ENCODE results near the gene GAPDH. TPM values are rescaled to one million over a fixed set of nuclear protein-coding genes. Genes with fewer than 3 reads are reported as not detected.

The GAPDH gene
- total RNA-seq, 5 donors from 2014 or later (not counting 1 experiment from before 2014, with no cell fraction given): 500 to 643 (median 605) TPM

DNA sequence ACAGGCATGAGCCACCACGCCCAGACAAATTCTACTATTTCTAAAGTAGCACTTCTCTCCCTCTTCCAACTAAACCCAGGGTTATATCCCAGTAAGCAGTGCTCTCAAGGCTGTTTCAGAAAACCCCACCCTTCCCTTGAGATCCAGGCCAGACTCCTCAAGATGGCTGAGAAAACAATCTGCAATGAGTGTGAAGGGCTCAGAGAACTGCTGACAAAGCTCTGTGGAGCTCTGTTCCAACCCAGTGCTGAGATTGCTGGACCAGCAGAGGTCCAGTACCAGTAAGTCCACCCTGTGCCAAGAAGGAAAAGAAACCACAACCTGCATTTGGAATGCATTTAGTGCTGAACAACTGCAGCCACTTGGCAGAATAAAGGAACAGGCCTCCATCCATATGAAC lies 25.2 kb downstream of the GAPDH start:
- Mint-ChIP-seq H3K4me1 (peaks cover 20 to 40% (median 33%) of the 10 kb centered on the region in 3 donors), H3K4me3 (no peak overlapping the region), H3K36me3 (peaks cover 36% of the 10 kb centered on the region), H3K27me3 (no peaks in the 10 kb centered on the region), H3K27ac (peak overlapping the region in 1 of 2 donors; percentile 56), H3K9me3 (no peaks in the 10 kb centered on the region)
- WGBS (ENCODE audit: insufficient coverage): 60% methylated on average over 1 of the region's 1 CpG
- Histone ChIP-seq H3K36me3 (ENCODE audit: control insufficient read depth in 2 of 2, extremely low read depth in 1 of 2, insufficient read depth in 1 of 2, low read length in 1 of 2) (peaks cover 5 to 55% of the 10 kb centered on the region in 2 donors), H3K27me3 (replicated peaks in 1 of 2; ENCODE audit: control insufficient read depth in 2 of 2, extremely low read depth in 1 of 2, insufficient read depth in 2 of 2, low read length in 1 of 2) (no peaks in the 10 kb centered on the region), H3K9me3 (no peaks in the 10 kb centered on the region), H3K4me3 (ENCODE audit: control insufficient read depth in 1 of 2, extremely low read depth in 1 of 2, low read length in 1 of 2) (no peak overlapping the region), H3K4me1 (ENCODE audit: control insufficient read depth in 1 of 2, extremely low read depth in 1 of 2, insufficient read depth in 2 of 2, low read length in 2 of 2) (peaks cover 6 to 40% of the 10 kb centered on the region in 2 experiments), H3K27ac (ENCODE audit: low read length) (no peak overlapping the region)
- ATAC-seq (replicated peaks in 1 of 4): no peak
- POLR2A ChIA-PET: interaction anchor here in 1 of 2 donors (0.5 kb wide), 1 partner anchor 98 kb away, joined by 5 read pairs; no protein-coding TSS in a partner anchor
- no peak for DNase-seq
- CTCF ChIA-PET: interaction anchor here in 1 of 2 donors (0.6 to 0.8 kb wide), 2 partner anchors 91 to 164 kb away, joined by 3 to 5 read pairs; partner anchors contain the start of gene COPS7A

GRCh38 chr12:6560501-6561205 lies 26.3 kb downstream of the GAPDH start:
- Mint-ChIP-seq H3K27ac (no peak overlapping the region), H3K9me3 (no peaks in the 10 kb centered on the region), H3K4me1 (peaks cover 21 to 37% (median 33%) of the 10 kb centered on the region in 3 donors), H3K27me3 (no peaks in the 10 kb centered on the region), H3K36me3 (peaks cover 41% of the 10 kb centered on the region), H3K4me3 (no peak overlapping the region)
- Histone ChIP-seq H3K4me3 (ENCODE audit: control insufficient read depth in 1 of 2, extremely low read depth in 1 of 2, low read length in 1 of 2) (no peak overlapping the region), H3K27ac (ENCODE audit: low read length) (no peak overlapping the region), H3K4me1 (ENCODE audit: control insufficient read depth in 1 of 2, extremely low read depth in 1 of 2, insufficient read depth in 2 of 2, low read length in 2 of 2) (peaks cover 0 to 33% of the 10 kb centered on the region in 2 experiments), H3K36me3 (ENCODE audit: control insufficient read depth in 2 of 2, extremely low read depth in 1 of 2, insufficient read depth in 1 of 2, low read length in 1 of 2) (peaks cover 5 to 64% of the 10 kb centered on the region in 2 donors), H3K9me3 (no peaks in the 10 kb centered on the region), H3K27me3 (replicated peaks in 1 of 2; ENCODE audit: control insufficient read depth in 2 of 2, extremely low read depth in 1 of 2, insufficient read depth in 2 of 2, low read length in 1 of 2) (no peaks in the 10 kb centered on the region)
- ATAC-seq (replicated peaks in 1 of 4) (no peak), DNase-seq (no peak)
- WGBS (ENCODE audit: insufficient coverage): 96% methylated on average over 11 of the region's 13 CpGs
- CTCF ChIA-PET: interaction anchor here in 1 of 2 donors (0.6 kb wide), 1 partner anchor 114 kb away, joined by 3 read pairs; no protein-coding TSS in a partner anchor
- POLR2A ChIA-PET: no interaction called here

- no peak for ATAC-seq (replicated peaks in 1 of 4)
- WGBS (ENCODE audit: insufficient coverage): 97% methylated on average over 6 of the region's 10 CpGs
- H3K9me3 ChIP-seq: no peaks in the 10 kb centered on the region
- Mint-ChIP-seq H3K9me3 (no peaks in the 10 kb centered on the region), H3K4me3 (no peak overlapping the region), H3K36me3 (peaks cover 53% of the 10 kb centered on the region), H3K27ac (peak overlapping the region in 1 of 2 donors; percentile 40), H3K4me1 (peaks cover 36 to 44% (median 41%) of the 10 kb centered on the region in 3 donors), H3K27me3 (no peaks in the 10 kb centered on the region)
- POLR2A ChIA-PET: no interaction called here
- no peaks in the 10 kb centered on the region for H3K27me3 ChIP-seq (replicated peaks in 1 of 2; ENCODE audit: control insufficient read depth in 2 of 2, extremely low read depth in 1 of 2, insufficient read depth in 2 of 2, low read length in 1 of 2)
- H3K4me3 ChIP-seq (ENCODE audit: control insufficient read depth in 1 of 2, extremely low read depth in 1 of 2, low read length in 1 of 2): no peak overlapping the region
- peaks cover 5 to 73% of the 10 kb centered on the region in 2 donors for H3K36me3 ChIP-seq (ENCODE audit: control insufficient read depth in 2 of 2, extremely low read depth in 1 of 2, insufficient read depth in 1 of 2, low read length in 1 of 2)
- peaks cover 7 to 31% of the 10 kb centered on the region in 2 experiments for H3K4me1 ChIP-seq (ENCODE audit: control insufficient read depth in 1 of 2, extremely low read depth in 1 of 2, insufficient read depth in 2 of 2, low read length in 2 of 2)
- no peak overlapping the region for H3K27ac ChIP-seq (ENCODE audit: low read length)
- no peak for DNase-seq
- CTCF ChIA-PET: interaction anchor here (0.7 to 1.6 kb wide), 9 partner anchors 9 to 120 kb away, joined by 3 to 5 read pairs (median 4); no protein-coding TSS in a partner anchor
These were observed 28.6 kb downstream of the GAPDH start for GRCh38 chr12:6562881-6563280.

- peak overlapping the region; percentile 6 to 70 for H3K27ac Mint-ChIP-seq
- DNase-seq (peak in 34 of 35 experiments; percentile 25 to 82 (median 56)), ATAC-seq (replicated peaks in 1 of 4) (peak in 1 of 4 experiments; percentile 25)
- peaks cover 40 to 45% (median 42%) of the 10 kb centered on the region in 3 donors for H3K4me1 Mint-ChIP-seq
- H3K27me3 Mint-ChIP-seq: no peaks in the 10 kb centered on the region
- Histone ChIP-seq H3K9me3 (no peaks in the 10 kb centered on the region), H3K4me1 (ENCODE audit: control insufficient read depth in 1 of 2, extremely low read depth in 1 of 2, insufficient read depth in 2 of 2, low read length in 2 of 2) (peaks cover 7 to 28% of the 10 kb centered on the region in 2 experiments), H3K27ac (ENCODE audit: low read length) (no peak overlapping the region), H3K4me3 (ENCODE audit: control insufficient read depth in 1 of 2, extremely low read depth in 1 of 2, low read length in 1 of 2) (no peak overlapping the region), H3K36me3 (ENCODE audit: control insufficient read depth in 2 of 2, extremely low read depth in 1 of 2, insufficient read depth in 1 of 2, low read length in 1 of 2) (peaks cover 5 to 72% of the 10 kb centered on the region in 2 donors), H3K27me3 (replicated peaks in 1 of 2; ENCODE audit: control insufficient read depth in 2 of 2, extremely low read depth in 1 of 2, insufficient read depth in 2 of 2, low read length in 1 of 2) (no peaks in the 10 kb centered on the region)
- 69% methylated on average over 5 of the region's 8 CpGs for WGBS (ENCODE audit: insufficient coverage)
- no peak overlapping the region for H3K4me3 Mint-ChIP-seq
- H3K36me3 Mint-ChIP-seq: peaks cover 53% of the 10 kb centered on the region
- POLR2A ChIA-PET: interaction anchor here in 1 of 2 donors (0.6 to 0.7 kb wide), 2 partner anchors 18 to 1399 kb away, joined by 4 read pairs; no protein-coding TSS in a partner anchor
- CTCF ChIA-PET: interaction anchor here (0.6 to 1.6 kb wide), 14 partner anchors 10 to 203 kb away, joined by 3 to 5 read pairs (median 4); partner anchors contain the start of gene ZNF384 (in 1 of the 2)
- no peaks in the 10 kb centered on the region for H3K9me3 Mint-ChIP-seq
These were observed 29.2 kb downstream of the GAPDH start for GRCh38 chr12:6563448-6564050.

- no peak for DNase-seq
- ATAC-seq (replicated peaks in 1 of 4): no peak
- H3K27ac ChIP-seq (ENCODE audit: low read length): peak overlapping the region; percentile 85
- H3K27me3 ChIP-seq (replicated peaks in 1 of 2; ENCODE audit: control insufficient read depth in 2 of 2, extremely low read depth in 1 of 2, insufficient read depth in 2 of 2, low read length in 1 of 2): no peaks in the 10 kb centered on the region
- peaks cover 42% of the 10 kb centered on the region for H3K36me3 Mint-ChIP-seq
- peaks cover 54 to 58% (median 56%) of the 10 kb centered on the region in 3 donors for H3K4me1 Mint-ChIP-seq
- ChIA-PET CTCF (interaction anchor here (0.6 to 1.2 kb wide), 3 partner anchors 30 to 205 kb away, joined by 3 to 5 read pairs (median 3); no protein-coding TSS in a partner anchor), POLR2A (interaction anchor here in 1 of 2 donors (0.6 kb wide), 1 partner anchor 46 kb away, joined by 4 read pairs; no protein-coding TSS in a partner anchor)
- no peaks in the 10 kb centered on the region for H3K27me3 Mint-ChIP-seq
- 48% methylated on average over 5 of the region's 8 CpGs for WGBS (ENCODE audit: insufficient coverage)
- peak overlapping the region; percentile 99 for H3K27ac Mint-ChIP-seq
- H3K9me3 Mint-ChIP-seq: no peaks in the 10 kb centered on the region
- H3K9me3 ChIP-seq: no peaks in the 10 kb centered on the region
- peak overlapping the region; percentile 97 to 100 (median 100) for H3K4me3 Mint-ChIP-seq
- H3K4me1 ChIP-seq (ENCODE audit: control insufficient read depth in 1 of 2, extremely low read depth in 1 of 2, insufficient read depth in 2 of 2, low read length in 2 of 2): peaks cover 7 to 40% of the 10 kb centered on the region in 2 experiments
- peaks cover 6 to 64% of the 10 kb centered on the region in 2 donors for H3K36me3 ChIP-seq (ENCODE audit: control insufficient read depth in 2 of 2, extremely low read depth in 1 of 2, insufficient read depth in 1 of 2, low read length in 1 of 2)
- H3K4me3 ChIP-seq (ENCODE audit: control insufficient read depth in 1 of 2, extremely low read depth in 1 of 2, low read length in 1 of 2): peak overlapping the region; percentile 71 to 85
These were observed 32.9 kb downstream of the GAPDH start for GRCh38 chr12:6567112-6567670.

- no peak for ATAC-seq (replicated peaks in 1 of 4)
- no peak for DNase-seq
- Mint-ChIP-seq H3K4me3 (peak overlapping the region; percentile 97 to 100 (median 100)), H3K27ac (peak overlapping the region; percentile 63 to 81), H3K4me1 (peaks cover 45 to 51% (median 47%) of the 10 kb centered on the region in 3 donors), H3K9me3 (no peaks in the 10 kb centered on the region), H3K27me3 (no peaks in the 10 kb centered on the region), H3K36me3 (peaks cover 41% of the 10 kb centered on the region)
- no peak overlapping the region for H3K4me3 ChIP-seq (ENCODE audit: control insufficient read depth in 1 of 2, extremely low read depth in 1 of 2, low read length in 1 of 2)
- peaks cover 7 to 29% of the 10 kb centered on the region in 2 experiments for H3K4me1 ChIP-seq (ENCODE audit: control insufficient read depth in 1 of 2, extremely low read depth in 1 of 2, insufficient read depth in 2 of 2, low read length in 2 of 2)
- H3K27me3 ChIP-seq (replicated peaks in 1 of 2; ENCODE audit: control insufficient read depth in 2 of 2, extremely low read depth in 1 of 2, insufficient read depth in 2 of 2, low read length in 1 of 2): no peaks in the 10 kb centered on the region
- POLR2A ChIA-PET: no interaction called here
- 70% methylated on average over 2 of the region's 12 CpGs for WGBS (ENCODE audit: insufficient coverage)
- CTCF ChIA-PET: interaction anchor here in 1 of 2 donors (0.7 kb wide), 1 partner anchor 122 kb away, joined by 3 read pairs; no protein-coding TSS in a partner anchor
- no peaks in the 10 kb centered on the region for H3K9me3 ChIP-seq
- H3K27ac ChIP-seq (ENCODE audit: low read length): no peak overlapping the region
- peaks cover 10 to 61% of the 10 kb centered on the region in 2 donors for H3K36me3 ChIP-seq (ENCODE audit: control insufficient read depth in 2 of 2, extremely low read depth in 1 of 2, insufficient read depth in 1 of 2, low read length in 1 of 2)
These were observed 35.0 kb downstream of the GAPDH start for GRCh38 chr12:6569312-6569711.

Measured in T-cell (primary cell).